Natural killer cell treated with Interleukin-12 subunit alpha and Interleukin-12 subunit beta and Interleukin-15 and Interleukin-18, amount 100 ng/mL, for 72 hours (primary cell): ENCODE results near the gene ABCC3. TPM values are rescaled to one million over a fixed set of nuclear protein-coding genes. Genes with fewer than 3 reads are reported as not detected.

Experiments
- ATAC-seq, 2 donors: fragments of 150-1000 bp; cut with Tn5 transposase in 1 of 2; sonication (Bioruptor Pico), chemical (Tn5 transposase) in 1 of 2; 2 replicates each; pipeline ENCODE4 v1.10.0; 2021
- DNase-seq: peaks from one replicate; pipeline ENCODE4 v3.0.0; 2022; ENCODE audit warnings: low spot score
- H3K27ac Mint-ChIP-seq, 2 donors: 1 replicate in 1 of 2; 2 replicates in 1 of 2; pipeline ENCODE4 v1.8.0; 2022; ENCODE audit warnings: mixed read lengths in 2 of 2, mild to moderate bottlenecking in 1 of 2, moderate library complexity in 1 of 2
- H3K27me3 Mint-ChIP-seq, 2 donors: 1 replicate in 1 of 2; 2 replicates in 1 of 2; pipeline ENCODE4 v1.8.0; 2022; ENCODE audit warnings: mixed read lengths in 2 of 2
- H3K36me3 Mint-ChIP-seq: one replicate; pipeline ENCODE4 v1.8.0; 2022; ENCODE audit warnings: mixed read lengths
- H3K4me1 Mint-ChIP-seq, 2 donors: 1 replicate in 1 of 2; 2 replicates in 1 of 2; pipeline ENCODE4 v1.8.0; 2022; ENCODE audit warnings: low read depth in 2 of 2, mixed read lengths in 2 of 2, mild to moderate bottlenecking in 1 of 2
- H3K4me3 Mint-ChIP-seq: one replicate; pipeline ENCODE4 v1.8.0; 2022; ENCODE audit warnings: mixed read lengths
- H3K9me3 Mint-ChIP-seq: 2 replicates; pipeline ENCODE4 v1.8.0; 2022; ENCODE audit warnings: mixed read lengths
- total RNA-seq, 2 donors: library from RNA; stranded (reverse); gene quantifications; one replicate each; pipeline ENCODE4 v1.2.3, GENCODE V29; 2022

ABCC3 gene
- total RNA-seq, 2 donors from 2014 or later = not detected

- no peaks in the 10 kb centered on the region for H3K36me3 Mint-ChIP-seq
- peaks cover 6 to 7% of the 10 kb centered on the region in 2 donors for H3K4me1 Mint-ChIP-seq
- no peak for ATAC-seq
- H3K27me3 Mint-ChIP-seq = peaks cover 0 to 3% of the 10 kb centered on the region in 2 donors
- H3K9me3 Mint-ChIP-seq = no peaks in the 10 kb centered on the region
- H3K27ac Mint-ChIP-seq = no peak overlapping the region
- H3K4me3 Mint-ChIP-seq = no peak overlapping the region
- no peak for DNase-seq
Measured at GRCh38 chr17:50614471-50615051, 20.1 kb upstream of the ABCC3 start.

GRCh38 chr17:50615828-50616227 is 18.9 kb upstream of the ABCC3 start:
- no peak overlapping the region for H3K4me3 Mint-ChIP-seq
- peaks cover 6 to 7% of the 10 kb centered on the region in 2 donors for H3K4me1 Mint-ChIP-seq
- no peaks in the 10 kb centered on the region for H3K36me3 Mint-ChIP-seq
- H3K27me3 Mint-ChIP-seq = peaks cover 0 to 5% of the 10 kb centered on the region in 2 donors
- DNase-seq (no peak), ATAC-seq (no peak)
- no peaks in the 10 kb centered on the region for H3K9me3 Mint-ChIP-seq
- no peak overlapping the region for H3K27ac Mint-ChIP-seq

GRCh38 chr17:50618300-50618699 is 16.4 kb upstream of the ABCC3 start:
- H3K27me3 Mint-ChIP-seq = peaks cover 6 to 10% of the 10 kb centered on the region in 2 donors
- ATAC-seq (no peak), DNase-seq (no peak)
- H3K27ac Mint-ChIP-seq = no peak overlapping the region
- no peaks in the 10 kb centered on the region for H3K9me3 Mint-ChIP-seq
- no peak overlapping the region for H3K4me3 Mint-ChIP-seq
- H3K4me1 Mint-ChIP-seq = peaks cover 6 to 7% of the 10 kb centered on the region in 2 donors
- H3K36me3 Mint-ChIP-seq = no peaks in the 10 kb centered on the region

GRCh38 chr17:50618941-50619340 is 15.7 kb upstream of the ABCC3 start:
- Mint-ChIP-seq H3K9me3 (no peaks in the 10 kb centered on the region), H3K27me3 (peaks cover 6 to 10% of the 10 kb centered on the region in 2 donors), H3K27ac (no peak overlapping the region), H3K36me3 (no peaks in the 10 kb centered on the region), H3K4me1 (peaks cover 6% of the 10 kb centered on the region in 2 donors), H3K4me3 (no peak overlapping the region)
- ATAC-seq = peak in 1 of 2 donors; percentile 25
- no peak for DNase-seq

GRCh38 chr17:50619489-50619888 is 15.2 kb upstream of the ABCC3 start:
- no peaks in the 10 kb centered on the region for H3K9me3 Mint-ChIP-seq
- H3K4me1 Mint-ChIP-seq = peaks cover under 1% of the 10 kb centered on the region in 2 donors
- peaks cover 6 to 8% of the 10 kb centered on the region in 2 donors for H3K27me3 Mint-ChIP-seq
- no peak overlapping the region for H3K4me3 Mint-ChIP-seq
- DNase-seq (no peak), ATAC-seq (no peak)
- no peaks in the 10 kb centered on the region for H3K36me3 Mint-ChIP-seq
- H3K27ac Mint-ChIP-seq = no peak overlapping the region

GRCh38 chr17:50620237-50620636 is 14.4 kb upstream of the ABCC3 start:
- no peak overlapping the region for H3K27ac Mint-ChIP-seq
- H3K27me3 Mint-ChIP-seq = peaks cover 6 to 8% of the 10 kb centered on the region in 2 donors
- no peaks in the 10 kb centered on the region for H3K9me3 Mint-ChIP-seq
- H3K36me3 Mint-ChIP-seq = no peaks in the 10 kb centered on the region
- DNase-seq = no peak
- H3K4me3 Mint-ChIP-seq = no peak overlapping the region
- no peak for ATAC-seq
- no peaks in the 10 kb centered on the region for H3K4me1 Mint-ChIP-seq

- no peak for DNase-seq
- Mint-ChIP-seq H3K9me3 (no peaks in the 10 kb centered on the region), H3K27me3 (peaks cover 6 to 10% of the 10 kb centered on the region in 2 donors)
Measured at GRCh38 chr17:50620858-50621257, 13.8 kb upstream of the ABCC3 start.

GRCh38 chr17:50621574-50622031 is 13.1 kb upstream of the ABCC3 start:
- ATAC-seq (no peak), DNase-seq (no peak)
- Mint-ChIP-seq H3K9me3 (no peaks in the 10 kb centered on the region), H3K4me3 (no peak overlapping the region), H3K4me1 (no peaks in the 10 kb centered on the region), H3K27me3 (peaks cover 6 to 10% of the 10 kb centered on the region in 2 donors), H3K27ac (no peak overlapping the region), H3K36me3 (no peaks in the 10 kb centered on the region)

More at GRCh38 chr17:50620858-50621257, 13.8 kb upstream of the ABCC3 start:
- no peak overlapping the region for H3K27ac Mint-ChIP-seq
- no peak for ATAC-seq
- H3K36me3 Mint-ChIP-seq = no peaks in the 10 kb centered on the region
- no peak overlapping the region for H3K4me3 Mint-ChIP-seq
- no peaks in the 10 kb centered on the region for H3K4me1 Mint-ChIP-seq

GRCh38 chr17:50624321-50624934 is 10.3 kb upstream of the ABCC3 start:
- no peak overlapping the region for H3K27ac Mint-ChIP-seq
- no peaks in the 10 kb centered on the region for H3K9me3 Mint-ChIP-seq
- H3K27me3 Mint-ChIP-seq = peaks cover 15 to 22% of the 10 kb centered on the region in 2 donors
- H3K36me3 Mint-ChIP-seq = no peaks in the 10 kb centered on the region
- DNase-seq = no peak
- no peak for ATAC-seq
- peaks cover 0 to 11% of the 10 kb centered on the region in 2 donors for H3K4me1 Mint-ChIP-seq
- no peak overlapping the region for H3K4me3 Mint-ChIP-seq

GRCh38 chr17:50625032-50625871 is 9.4 kb upstream of the ABCC3 start:
- Mint-ChIP-seq H3K27ac (no peak overlapping the region), H3K4me1 (peaks cover 0 to 11% of the 10 kb centered on the region in 2 donors), H3K4me3 (no peak overlapping the region), H3K9me3 (no peaks in the 10 kb centered on the region), H3K27me3 (peaks cover 15 to 23% of the 10 kb centered on the region in 2 donors), H3K36me3 (no peaks in the 10 kb centered on the region)
- ATAC-seq = no peak
- no peak for DNase-seq

- no peak overlapping the region for H3K27ac Mint-ChIP-seq
- H3K4me3 Mint-ChIP-seq = no peak overlapping the region
- DNase-seq (no peak), ATAC-seq (peak; percentile 50 to 68)
- H3K4me1 Mint-ChIP-seq = peaks cover 0 to 11% of the 10 kb centered on the region in 2 donors
- H3K27me3 Mint-ChIP-seq = peaks cover 15 to 24% of the 10 kb centered on the region in 2 donors
- no peaks in the 10 kb centered on the region for H3K36me3 Mint-ChIP-seq
- H3K9me3 Mint-ChIP-seq = no peaks in the 10 kb centered on the region
Measured at GRCh38 chr17:50626037-50626574, 8.6 kb upstream of the ABCC3 start.

- Mint-ChIP-seq H3K27me3 (peaks cover 19 to 27% of the 10 kb centered on the region in 2 donors), H3K4me3 (no peak overlapping the region), H3K27ac (no peak overlapping the region), H3K36me3 (no peaks in the 10 kb centered on the region), H3K4me1 (peaks cover 0 to 11% of the 10 kb centered on the region in 2 donors), H3K9me3 (no peaks in the 10 kb centered on the region)
- no peak for ATAC-seq
- no peak for DNase-seq
Measured at GRCh38 chr17:50627036-50627781, 7.5 kb upstream of the ABCC3 start.
